Measurements from ENCODE around the gene HBA2.
"Not testable (repeated sequence)": the region's sequence is repeated elsewhere in the genome, so short reads cannot be mapped to it uniquely, and the experiment has no call there.

The HBA2 gene

DNA sequence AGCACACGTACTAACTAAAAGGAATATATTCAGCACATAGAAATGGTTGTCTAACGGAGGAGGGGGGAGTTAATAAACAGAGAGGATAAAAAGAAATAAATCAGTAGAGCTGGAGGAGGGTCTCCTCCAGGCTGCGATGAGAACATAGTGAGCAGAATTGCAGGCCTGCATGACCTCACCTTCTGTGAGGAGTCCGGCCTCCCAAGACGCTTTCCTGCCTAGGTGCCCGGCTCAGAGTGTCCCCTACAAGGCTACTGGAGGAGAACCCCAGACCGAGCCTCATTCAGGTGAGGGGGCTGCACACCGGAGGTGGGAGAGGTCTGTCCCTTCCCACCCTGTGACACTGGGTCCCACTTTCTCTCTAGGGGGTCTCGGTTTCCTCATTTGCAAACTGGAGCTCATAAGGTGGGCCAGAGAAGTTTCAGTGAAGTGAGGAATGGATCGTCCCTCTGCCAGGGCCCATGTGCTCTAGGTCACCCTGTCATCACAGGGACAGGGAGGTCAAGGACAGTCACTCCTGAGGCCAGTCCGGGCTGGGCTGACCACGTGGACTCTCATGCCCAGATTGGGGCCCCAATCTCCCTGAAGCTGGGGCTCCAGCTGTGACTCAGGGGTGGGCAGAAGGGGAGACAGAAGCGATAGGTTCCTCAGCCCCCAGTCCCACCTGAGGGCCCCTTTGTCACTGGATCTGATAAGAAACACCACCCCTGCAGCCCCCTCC is 10.2 kb upstream of the HBA2 start:
- Histone ChIP-seq H3K79me2 (ENCODE audit: insufficient read depth, low read length) (no peaks in the 10 kb centered on the region), H3K27ac (ENCODE audit: low read depth, low read length, poor library complexity, severe bottlenecking) (no peak overlapping the region), H3F3A (ENCODE audit: insufficient read depth, low read length) (no peaks in the 10 kb centered on the region), H4K20me1 (ENCODE audit: insufficient read depth, low read length) (no peaks in the 10 kb centered on the region), H3K4me2 (ENCODE audit: low read length) (no peak overlapping the region), H3K9me3 (ENCODE audit: low read length) (no peaks in the 10 kb centered on the region), H3K4me1 (ENCODE audit: insufficient read depth, low read length, severe bottlenecking) (no peaks in the 10 kb centered on the region), H3K36me3 (ENCODE audit: insufficient read depth, low read length) (no peaks in the 10 kb centered on the region), H3K4me3 (ENCODE audit: low read depth, low read length, poor library complexity, severe bottlenecking) (no peak overlapping the region), H3K9ac (ENCODE audit: low read length) (no peak overlapping the region), H3K9me2 (ENCODE audit: low read depth, low read length) (no peaks in the 10 kb centered on the region), H2AFZ (ENCODE audit: low read length) (no peak overlapping the region), H3K27me3 (ENCODE audit: insufficient read depth, low read length) (no peaks in the 10 kb centered on the region; the same call in 1 of the 2 replicates)
- TF ChIP-seq, protein P1, sequence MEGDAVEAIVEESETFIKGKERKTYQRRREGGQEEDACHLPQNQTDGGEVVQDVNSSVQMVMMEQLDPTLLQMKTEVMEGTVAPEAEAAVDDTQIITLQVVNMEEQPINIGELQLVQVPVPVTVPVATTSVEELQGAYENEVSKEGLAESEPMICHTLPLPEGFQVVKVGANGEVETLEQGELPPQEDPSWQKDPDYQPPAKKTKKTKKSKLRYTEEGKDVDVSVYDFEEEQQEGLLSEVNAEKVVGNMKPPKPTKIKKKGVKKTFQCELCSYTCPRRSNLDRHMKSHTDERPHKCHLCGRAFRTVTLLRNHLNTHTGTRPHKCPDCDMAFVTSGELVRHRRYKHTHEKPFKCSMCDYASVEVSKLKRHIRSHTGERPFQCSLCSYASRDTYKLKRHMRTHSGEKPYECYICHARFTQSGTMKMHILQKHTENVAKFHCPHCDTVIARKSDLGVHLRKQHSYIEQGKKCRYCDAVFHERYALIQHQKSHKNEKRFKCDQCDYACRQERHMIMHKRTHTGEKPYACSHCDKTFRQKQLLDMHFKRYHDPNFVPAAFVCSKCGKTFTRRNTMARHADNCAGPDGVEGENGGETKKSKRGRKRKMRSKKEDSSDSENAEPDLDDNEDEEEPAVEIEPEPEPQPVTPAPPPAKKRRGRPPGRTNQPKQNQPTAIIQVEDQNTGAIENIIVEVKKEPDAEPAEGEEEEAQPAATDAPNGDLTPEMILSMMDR (IDR thresholded peaks at IDR 0.05; ENCODE audit: low read length), result no peak
- no peak for TF ChIP-seq EZH2 (IDR thresholded peaks at IDR 0.05; ENCODE audit: borderline replicate concordance, low read length)

GRCh38 chr16:163139-163538 is 9.5 kb upstream of the HBA2 start:
- not testable (repeated sequence) for H3F3A ChIP-seq (ENCODE audit: insufficient read depth, low read length); H3K4me3 ChIP-seq (ENCODE audit: low read depth, low read length, poor library complexity, severe bottlenecking); H3K4me1 ChIP-seq (ENCODE audit: insufficient read depth, low read length, severe bottlenecking); H3K9me3 ChIP-seq (ENCODE audit: low read length); H3K27ac ChIP-seq (ENCODE audit: low read depth, low read length, poor library complexity, severe bottlenecking); H2AFZ ChIP-seq (ENCODE audit: low read length); H4K20me1 ChIP-seq (ENCODE audit: insufficient read depth, low read length); H3K9ac ChIP-seq (ENCODE audit: low read length); H3K79me2 ChIP-seq (ENCODE audit: insufficient read depth, low read length); H3K9me2 ChIP-seq (ENCODE audit: low read depth, low read length); H3K36me3 ChIP-seq (ENCODE audit: insufficient read depth, low read length); H3K27me3 ChIP-seq (ENCODE audit: insufficient read depth, low read length); H3K4me2 ChIP-seq (ENCODE audit: low read length)

GRCh38 chr16:163696-164095 is 9.0 kb upstream of the HBA2 start:
- H3K27me3 ChIP-seq (ENCODE audit: insufficient read depth, low read length); H3K36me3 ChIP-seq (ENCODE audit: insufficient read depth, low read length); H3K79me2 ChIP-seq (ENCODE audit: insufficient read depth, low read length); H3K9me2 ChIP-seq (ENCODE audit: low read depth, low read length); H3K4me3 ChIP-seq (ENCODE audit: low read depth, low read length, poor library complexity, severe bottlenecking); H3K9me3 ChIP-seq (ENCODE audit: low read length); H3K27ac ChIP-seq (ENCODE audit: low read depth, low read length, poor library complexity, severe bottlenecking); H2AFZ ChIP-seq (ENCODE audit: low read length); H3K9ac ChIP-seq (ENCODE audit: low read length); H4K20me1 ChIP-seq (ENCODE audit: insufficient read depth, low read length); H3K4me1 ChIP-seq (ENCODE audit: insufficient read depth, low read length, severe bottlenecking); H3K4me2 ChIP-seq (ENCODE audit: low read length); H3F3A ChIP-seq (ENCODE audit: insufficient read depth, low read length): not testable (repeated sequence)

GRCh38 chr16:164134-164823 is 8.4 kb upstream of the HBA2 start:
- H3F3A ChIP-seq (ENCODE audit: insufficient read depth, low read length); H3K27ac ChIP-seq (ENCODE audit: low read depth, low read length, poor library complexity, severe bottlenecking); H3K4me3 ChIP-seq (ENCODE audit: low read depth, low read length, poor library complexity, severe bottlenecking); H3K4me1 ChIP-seq (ENCODE audit: insufficient read depth, low read length, severe bottlenecking); H3K36me3 ChIP-seq (ENCODE audit: insufficient read depth, low read length); H3K79me2 ChIP-seq (ENCODE audit: insufficient read depth, low read length); H3K4me2 ChIP-seq (ENCODE audit: low read length); H3K27me3 ChIP-seq (ENCODE audit: insufficient read depth, low read length); H2AFZ ChIP-seq (ENCODE audit: low read length); H3K9ac ChIP-seq (ENCODE audit: low read length); H4K20me1 ChIP-seq (ENCODE audit: insufficient read depth, low read length); H3K9me2 ChIP-seq (ENCODE audit: low read depth, low read length); H3K9me3 ChIP-seq (ENCODE audit: low read length): not testable (repeated sequence)

Data from OCI-LY1 (cell line).